ENCODE measurements around the gene F5.

- TF ChIP-seq NR2F1 (CRISPR knock-in tag; IDR thresholded peaks at IDR 0.05), result no peak
- TF ChIP-seq CTCF (CRISPR knock-in tag; IDR thresholded peaks at IDR 0.05), result no peak
- TF ChIP-seq MAZ (IDR thresholded peaks at IDR 0.05; ENCODE audit: borderline replicate concordance, low read depth, low read length), result no peak
- no peak for TF ChIP-seq MAZ (CRISPR knock-in tag; IDR thresholded peaks at IDR 0.05; ENCODE audit: low read depth)
- no peak for TF ChIP-seq FOXK1 (CRISPR knock-in tag; IDR thresholded peaks at IDR 0.05; ENCODE audit: borderline replicate concordance, low read depth)
- no peak for TF ChIP-seq CEBPB (IDR thresholded peaks at IDR 0.05; ENCODE audit: borderline replicate concordance, low read depth, low read length)
- no peak for TF ChIP-seq ZNF646 (CRISPR knock-in tag; IDR thresholded peaks at IDR 0.05)
- no peak for TF ChIP-seq ZFP90 (CRISPR knock-in tag; IDR thresholded peaks at IDR 0.05; ENCODE audit: borderline replicate concordance)
- TF ChIP-seq SUZ12 (IDR thresholded peaks at IDR 0.05; ENCODE audit: low read depth, low read length), result no peak
- no peak for TF ChIP-seq SETDB1 (CRISPR knock-in tag; IDR thresholded peaks at IDR 0.05; ENCODE audit: borderline replicate concordance)
- no peak for TF ChIP-seq HMGXB4 (CRISPR knock-in tag; IDR thresholded peaks at IDR 0.05; ENCODE audit: borderline replicate concordance in 1 of 2, low read depth in 1 of 2)
Observed at GRCh38 chr1:169491845-169492281, 94.4 kb downstream of the F5 start.

Measured in HepG2 (cell line).